ENCODE measurements around the gene ABHD8. TPM values are rescaled to one million over a fixed set of nuclear protein-coding genes. Genes with fewer than 3 reads are reported as not detected.

Gene ABHD8
- total RNA-seq, 1 donor from 2014 or later: 8.9 TPM

- Mint-ChIP-seq H3K4me1 (ENCODE audit: unreplicated experiment) (peaks cover 11% of the 10 kb centered on the region), H3K9me3 (ENCODE audit: unreplicated experiment) (no peaks in the 10 kb centered on the region), H3K27ac (ENCODE audit: unreplicated experiment) (no peak overlapping the region), H3K27me3 (ENCODE audit: unreplicated experiment) (peaks cover 24% of the 10 kb centered on the region), H3K36me3 (ENCODE audit: low read depth, unreplicated experiment) (peaks cover 10% of the 10 kb centered on the region), H3K4me3 (ENCODE audit: unreplicated experiment) (peak overlapping the region; percentile 94)
- TF ChIP-seq CTCF (IDR thresholded peaks at IDR 0.05; ENCODE audit: unreplicated experiment): no peak
- no peak for DNase-seq (ENCODE audit: low spot score)
Measured at GRCh38 chr19:17337675-17338432, 34.6 kb upstream of the ABHD8 start.

GRCh38 chr19:17336872-17337674 is 33.8 kb upstream of the ABHD8 start, which contains the start of gene GTPBP3:
Gene GTPBP3 (plus strand): TSS chr19:17337553. CDS start chr19:17337612, 59 bp downstream.
- Mint-ChIP-seq H3K4me1 (ENCODE audit: unreplicated experiment) (peaks cover 11% of the 10 kb centered on the region), H3K9me3 (ENCODE audit: unreplicated experiment) (no peaks in the 10 kb centered on the region), H3K4me3 (ENCODE audit: unreplicated experiment) (peak within 1 kb of the TSS; percentile 94), H3K36me3 (ENCODE audit: low read depth, unreplicated experiment) (peaks cover 14% of the 10 kb centered on the region), H3K27me3 (ENCODE audit: unreplicated experiment) (peaks cover 27% of the 10 kb centered on the region), H3K27ac (ENCODE audit: unreplicated experiment) (peak within 1 kb of the TSS; percentile 95)
- peak; percentile 92 for DNase-seq (ENCODE audit: low spot score)
- no peak for TF ChIP-seq CTCF (IDR thresholded peaks at IDR 0.05; ENCODE audit: unreplicated experiment)

GRCh38 chr19:17335575-17335974 is 32.4 kb upstream of the ABHD8 start:
- Mint-ChIP-seq H3K4me1 (ENCODE audit: unreplicated experiment) (peaks cover 11% of the 10 kb centered on the region), H3K27me3 (ENCODE audit: unreplicated experiment) (peaks cover 25% of the 10 kb centered on the region), H3K27ac (ENCODE audit: unreplicated experiment) (no peak overlapping the region), H3K9me3 (ENCODE audit: unreplicated experiment) (no peaks in the 10 kb centered on the region), H3K4me3 (ENCODE audit: unreplicated experiment) (no peak overlapping the region), H3K36me3 (ENCODE audit: low read depth, unreplicated experiment) (peaks cover 15% of the 10 kb centered on the region)
- TF ChIP-seq CTCF (IDR thresholded peaks at IDR 0.05; ENCODE audit: unreplicated experiment): no peak
- DNase-seq (ENCODE audit: low spot score): no peak

- Mint-ChIP-seq H3K4me1 (ENCODE audit: unreplicated experiment) (peaks cover 11% of the 10 kb centered on the region), H3K36me3 (ENCODE audit: low read depth, unreplicated experiment) (peaks cover 17% of the 10 kb centered on the region), H3K27me3 (ENCODE audit: unreplicated experiment) (peaks cover 25% of the 10 kb centered on the region), H3K9me3 (ENCODE audit: unreplicated experiment) (no peaks in the 10 kb centered on the region), H3K27ac (ENCODE audit: unreplicated experiment) (peak within 1 kb of the TSS; percentile 83), H3K4me3 (ENCODE audit: unreplicated experiment) (peak within 1 kb of the TSS; percentile 93)
- no peak for TF ChIP-seq CTCF (IDR thresholded peaks at IDR 0.05; ENCODE audit: unreplicated experiment)
- DNase-seq (ENCODE audit: low spot score): peak; percentile 92
Measured at GRCh38 chr19:17334414-17335409, 31.5 kb upstream of the ABHD8 start, which contains the start of gene ANO8. Gene ANO8 (minus strand): TSS chr19:17334855. CDS start chr19:17334670, 185 bp downstream.
